HG03432 (cell line): ENCODE data around the gene CTSA.
"Not testable (repeated sequence)": the region's sequence is repeated elsewhere in the genome, so short reads cannot be mapped to it uniquely, and the experiment has no call there.

ENCODE experiments used
- ATAC-seq: cut with Tn5 transposase; IDR thresholded peaks from one replicate; pipeline ENCODE4 v1.9.1; 2021; ENCODE audit warnings: mild to moderate bottlenecking, moderate library complexity; ENCODE audit not compliant: unreplicated experiment

CTSA gene

DNA sequence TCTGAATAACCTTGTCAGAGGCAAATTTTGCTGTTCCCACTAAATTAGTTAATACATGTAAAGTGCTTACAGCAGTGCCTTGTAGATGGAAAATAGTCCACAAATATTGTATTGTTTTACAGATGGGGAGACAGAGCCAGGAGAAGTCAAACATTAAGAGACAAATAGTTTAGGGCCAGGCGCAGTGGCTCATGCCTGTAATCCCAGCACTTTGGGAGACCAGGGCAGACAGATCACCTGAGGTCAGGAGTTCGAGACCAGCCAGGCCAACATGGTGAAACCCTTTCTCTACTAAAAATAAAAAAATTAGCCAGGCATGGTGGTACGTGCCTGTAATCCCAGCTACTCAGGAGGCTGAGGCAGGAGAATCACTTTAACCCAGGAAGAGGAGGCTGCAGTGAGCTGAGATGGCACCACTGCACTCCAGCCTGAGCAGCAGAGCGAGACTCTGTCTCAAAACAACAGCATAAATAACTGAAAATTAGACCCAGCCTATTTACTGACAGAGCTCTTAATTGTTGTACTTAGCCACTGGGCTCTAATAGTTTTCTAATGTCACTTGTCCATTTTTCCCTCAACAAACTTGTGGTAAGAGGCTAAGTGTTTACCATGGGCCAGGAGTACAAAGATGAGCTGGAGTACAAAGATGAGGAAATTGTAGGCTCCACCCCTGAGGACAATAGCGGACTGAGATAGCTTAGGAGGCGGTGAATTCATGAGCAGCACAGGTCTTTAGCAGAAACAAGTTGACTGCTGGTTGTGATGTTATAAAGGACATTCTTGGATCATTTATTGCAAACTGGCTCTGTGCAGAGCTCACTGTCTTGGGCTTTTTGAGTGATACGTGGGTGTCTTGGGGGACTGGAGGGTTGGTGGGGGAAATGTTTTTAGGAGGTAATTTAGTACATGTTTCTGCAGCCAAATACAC lies 27.3 kb upstream of the CTSA start:
- ATAC-seq, result no peak

DNA sequence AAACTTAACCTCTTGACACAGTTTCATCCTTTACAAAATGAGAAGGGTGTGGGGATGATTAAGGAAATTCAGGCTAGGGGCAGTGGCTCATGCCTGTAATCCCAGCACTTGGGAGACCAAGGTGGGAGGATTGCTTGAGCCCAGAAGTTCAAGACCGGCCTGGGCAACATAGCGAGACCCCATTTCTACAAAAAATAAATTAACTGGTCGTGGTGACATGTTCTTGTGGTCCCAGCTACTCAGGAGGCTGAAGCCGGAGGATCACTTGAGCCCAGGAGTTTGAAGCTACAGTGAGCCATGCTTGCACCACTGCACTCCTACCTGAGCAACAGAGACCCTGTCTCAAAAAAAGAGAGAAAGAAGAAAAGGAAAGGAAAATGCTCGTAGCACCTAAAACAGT lies 24.7 kb upstream of the CTSA start:
- ATAC-seq, result no peak

DNA sequence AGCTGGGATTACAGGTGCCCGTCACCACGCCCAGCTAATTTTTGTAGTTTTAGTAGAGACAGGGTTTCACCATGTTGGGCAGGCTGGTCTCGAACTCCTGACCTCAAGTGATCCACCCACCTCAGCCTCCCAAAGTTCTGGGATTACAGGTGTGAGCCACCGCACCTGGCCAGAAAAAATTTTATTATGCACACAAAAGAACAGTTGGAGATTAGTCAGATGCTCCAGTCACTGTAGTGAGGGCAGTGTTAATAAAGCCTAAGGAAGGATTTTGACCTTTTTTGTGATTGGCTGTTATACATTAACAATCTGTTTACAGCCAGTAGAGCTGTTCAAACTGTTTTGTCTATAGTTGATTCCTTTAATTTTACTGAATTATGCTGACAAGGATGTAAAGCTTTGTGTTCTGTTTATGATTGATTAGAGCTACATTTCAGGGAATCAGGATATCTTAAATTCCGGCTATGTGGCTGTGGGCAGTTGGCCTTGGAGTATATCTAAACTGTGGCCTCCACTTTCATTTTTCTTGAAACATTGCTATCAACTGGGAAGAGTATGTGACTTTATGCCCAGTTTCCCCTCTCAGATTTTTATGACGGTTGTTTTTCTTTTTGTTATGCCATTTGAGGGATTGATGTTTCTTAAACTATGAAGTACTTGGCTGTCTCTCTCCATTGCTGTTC lies 23.9 kb upstream of the CTSA start:
- no peak for ATAC-seq

DNA sequence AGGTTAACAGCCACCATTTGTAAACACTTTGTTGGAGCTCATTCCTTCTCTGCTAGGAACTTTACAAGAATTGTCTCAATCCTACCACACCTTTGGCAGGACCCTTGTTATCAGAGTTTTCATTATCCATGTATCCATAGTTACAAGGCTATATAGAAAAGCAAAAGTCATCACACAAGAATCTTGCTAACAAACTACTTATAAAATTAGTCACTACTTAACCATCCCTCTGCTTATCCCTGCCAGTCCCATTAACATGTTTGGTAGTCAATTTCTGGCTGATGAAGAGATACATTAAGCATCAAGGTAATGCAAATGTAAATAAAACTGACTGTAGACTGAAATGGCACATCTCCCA lies 23.3 kb upstream of the CTSA start:
- no peak for ATAC-seq

DNA sequence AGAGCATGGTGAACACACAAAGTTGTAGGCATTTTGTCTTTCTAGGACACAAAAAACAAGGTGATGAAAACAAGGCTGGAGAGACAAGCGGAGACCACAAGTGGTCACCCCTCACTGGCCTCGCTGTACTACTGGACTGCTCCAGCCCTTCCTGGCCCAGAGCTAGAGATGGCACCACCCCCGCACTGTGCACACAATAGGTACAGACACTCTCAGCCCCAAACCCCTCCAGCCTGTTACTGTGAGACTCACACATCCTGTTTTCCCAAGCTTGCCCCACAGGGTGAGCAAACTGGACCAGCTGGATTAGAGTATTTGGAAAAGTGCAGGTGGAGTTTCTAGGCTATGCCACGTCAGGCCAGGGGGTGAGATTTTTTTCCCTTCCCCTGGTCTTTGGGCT lies 18.5 kb upstream of the CTSA start:
- no peak for ATAC-seq

DNA sequence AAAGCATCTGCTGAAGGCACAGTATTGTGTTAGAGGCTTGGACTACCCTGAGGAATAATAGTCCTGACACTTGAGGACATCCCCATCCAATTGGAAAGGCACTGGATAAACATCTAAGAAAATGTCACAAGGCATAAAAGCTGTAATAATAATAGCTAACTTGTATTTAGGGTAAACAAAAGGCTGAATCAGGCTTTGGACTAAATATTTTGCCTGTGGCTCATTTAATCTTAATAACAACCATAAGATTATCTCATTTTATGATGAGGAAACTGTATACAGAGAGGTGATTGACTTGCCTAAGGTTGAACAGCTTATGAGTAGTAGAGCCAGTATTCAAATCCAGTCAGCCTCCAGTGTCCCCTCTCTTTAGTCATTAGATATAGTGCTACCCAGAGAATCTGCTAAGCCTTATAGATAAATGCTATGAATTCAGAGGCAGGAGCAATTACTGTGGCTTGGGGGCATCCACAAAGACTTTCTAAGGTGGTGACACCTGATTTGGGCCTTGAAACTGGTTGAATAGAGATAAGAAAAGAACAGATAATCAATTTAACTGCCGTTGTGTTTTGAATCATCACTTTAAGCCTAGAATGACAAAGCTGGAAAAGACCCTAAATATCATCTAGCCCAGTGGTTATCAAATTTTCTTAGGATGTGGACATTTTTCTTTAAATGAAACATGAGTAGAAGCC lies 17.6 kb upstream of the CTSA start:
- no peak for ATAC-seq

DNA sequence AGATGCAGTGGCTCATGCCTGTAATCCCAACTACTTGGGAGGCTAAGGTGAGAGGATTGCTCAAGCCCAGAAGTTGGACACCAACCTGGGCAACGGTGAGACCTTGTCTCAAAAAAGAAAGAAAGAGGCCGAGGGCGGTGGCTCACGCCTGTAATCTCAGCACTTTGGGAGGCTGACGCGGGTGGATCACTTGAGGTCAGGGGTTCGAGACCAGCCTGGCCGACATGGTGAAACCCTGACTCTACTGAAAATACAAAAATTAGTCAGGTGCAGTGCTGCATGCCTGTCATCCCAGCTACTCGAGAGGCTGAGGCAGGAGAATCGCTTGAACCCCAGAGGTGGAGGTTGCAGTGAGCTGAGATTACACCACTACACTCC lies 17.0 kb upstream of the CTSA start:
- ATAC-seq, result not testable (repeated sequence)

DNA sequence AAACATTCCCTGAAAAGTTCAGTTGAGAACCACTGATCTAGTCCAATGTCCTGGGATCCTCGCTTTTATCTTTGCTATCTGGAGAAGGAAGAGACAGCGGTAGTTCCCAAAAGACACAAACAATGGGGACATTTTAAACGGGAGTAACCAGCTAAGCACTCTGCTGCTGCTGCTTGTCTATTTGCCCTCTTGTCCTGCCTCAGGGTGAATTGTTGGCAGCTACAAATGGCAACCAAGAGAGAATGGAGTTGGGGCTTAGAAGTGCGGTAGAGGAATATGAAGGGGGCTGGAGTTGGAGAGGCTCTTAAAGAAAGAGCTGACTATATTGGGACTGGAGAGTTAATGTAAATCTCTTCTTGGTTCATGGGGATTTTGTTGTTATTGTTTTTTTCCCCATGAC lies 16.6 kb upstream of the CTSA start:
- ATAC-seq, result no peak

DNA sequence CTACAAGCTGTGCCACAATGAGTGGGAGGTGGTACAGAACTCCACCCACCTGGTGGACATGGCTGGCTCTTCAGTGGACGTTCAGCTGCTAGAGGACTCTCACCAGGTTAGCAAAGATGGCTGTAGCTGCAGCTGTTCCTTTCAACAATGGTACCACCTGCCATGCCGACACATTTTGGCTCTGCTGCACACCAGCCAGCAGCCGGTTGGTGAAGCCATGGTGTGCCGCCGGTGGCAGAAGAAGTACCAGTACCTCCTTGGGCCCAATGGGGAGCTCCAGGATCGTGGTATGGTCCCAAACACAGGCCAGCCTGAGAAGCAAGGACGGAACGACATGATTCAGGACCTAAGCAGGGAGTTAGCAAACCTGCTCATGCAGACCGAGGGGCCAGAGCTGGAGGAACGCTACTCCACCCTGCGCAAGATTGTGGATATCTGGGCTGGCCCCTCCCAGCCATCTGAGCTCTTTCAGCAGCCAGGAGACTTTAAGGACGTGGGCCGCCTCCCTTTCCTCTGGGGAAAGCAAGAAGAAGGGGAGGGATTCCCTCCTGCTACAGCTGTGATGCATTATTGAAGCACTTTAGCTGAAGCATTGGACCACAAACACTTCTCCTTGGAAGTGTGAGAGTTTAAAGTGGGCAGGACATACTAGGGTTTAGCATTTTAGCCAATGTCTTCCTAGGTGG lies 12.9 kb upstream of the CTSA start:
- ATAC-seq, result no peak

DNA sequence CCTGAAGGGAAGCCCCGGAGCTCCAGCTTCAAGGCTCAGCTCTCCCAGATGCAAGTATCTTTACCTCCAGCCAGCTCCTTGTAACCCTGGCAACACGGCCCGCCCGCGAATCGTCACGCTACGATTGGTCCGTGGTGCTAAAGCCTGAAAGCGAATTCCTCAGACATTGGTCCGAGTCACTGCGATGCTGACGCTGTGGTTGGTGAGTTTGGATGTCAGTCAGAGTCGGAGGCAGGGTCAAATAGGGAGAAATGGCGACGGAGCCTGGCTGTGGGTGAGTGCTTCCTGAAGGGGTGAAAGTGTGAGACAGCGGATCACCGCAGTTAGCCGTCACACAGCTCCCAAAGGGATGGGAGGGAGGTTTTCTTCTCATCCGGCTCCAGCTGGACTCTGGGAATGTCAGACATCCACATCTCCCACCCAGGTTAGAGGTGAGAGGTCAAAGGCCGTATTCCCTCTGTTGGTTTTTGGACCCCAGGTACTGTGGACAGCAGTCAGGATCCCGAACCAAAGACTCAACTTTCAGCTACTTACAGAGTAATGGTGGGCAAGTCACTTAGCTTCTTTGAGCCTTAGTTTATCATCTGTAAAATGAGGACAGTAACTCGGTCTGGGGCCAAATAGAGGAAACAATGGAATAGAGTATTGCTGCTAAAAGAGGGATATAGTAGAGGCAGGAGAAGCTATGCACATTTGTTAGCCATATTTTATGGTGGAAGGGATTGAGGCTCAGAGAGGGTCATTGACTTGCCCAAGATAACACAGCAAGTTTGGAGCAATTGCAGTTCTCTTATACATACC lies 9.9 kb upstream of the CTSA start, which contains the start of gene ZSWIM1:
Gene ZSWIM1, plus strand, starts transcription at position 240 of the 801 bp plus-strand sequence. CDS start 1,366 bp downstream, outside the sequence.
- ATAC-seq, result peak; percentile 92

DNA sequence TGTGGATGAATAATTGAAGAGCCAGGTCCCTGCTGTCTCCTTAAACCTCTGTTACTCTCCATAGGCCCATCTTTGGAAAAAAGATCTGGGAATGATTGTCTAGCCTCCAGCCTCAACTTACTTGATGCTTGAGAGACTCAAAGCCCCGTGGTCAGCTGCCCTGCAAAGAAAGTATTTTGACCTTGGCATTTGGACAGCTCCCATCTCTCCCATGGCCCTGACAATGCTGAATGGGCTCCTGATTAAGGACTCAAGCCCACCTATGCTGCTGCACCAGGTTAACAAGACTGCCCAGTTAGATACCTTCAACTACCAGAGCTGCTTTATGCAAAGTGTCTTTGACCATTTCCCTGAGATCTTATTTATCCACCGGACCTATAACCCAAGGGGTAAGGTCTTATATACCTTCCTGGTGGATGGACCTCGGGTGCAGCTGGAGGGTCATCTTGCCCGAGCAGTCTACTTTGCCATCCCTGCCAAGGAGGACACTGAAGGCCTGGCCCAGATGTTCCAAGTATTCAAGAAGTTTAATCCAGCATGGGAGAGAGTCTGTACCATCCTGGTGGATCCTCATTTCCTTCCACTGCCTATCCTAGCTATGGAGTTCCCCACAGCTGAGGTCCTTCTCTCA lies 8.6 kb upstream of the CTSA start:
- ATAC-seq, result no peak

DNA sequence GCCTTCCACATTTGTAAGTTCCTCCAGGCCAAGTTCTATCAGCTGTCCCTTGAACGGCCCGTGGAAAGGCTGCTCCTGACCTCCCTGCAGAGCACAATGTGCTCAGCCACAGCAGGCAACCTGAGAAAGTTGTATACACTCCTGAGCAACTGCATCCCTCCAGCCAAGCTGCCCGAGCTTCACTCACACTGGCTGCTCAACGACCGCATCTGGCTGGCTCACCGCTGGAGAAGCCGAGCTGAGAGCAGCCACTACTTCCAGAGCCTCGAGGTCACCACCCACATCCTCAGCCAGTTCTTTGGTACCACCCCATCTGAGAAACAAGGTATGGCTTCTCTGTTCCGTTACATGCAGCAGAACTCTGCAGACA lies 8.1 kb upstream of the CTSA start:
- no peak for ATAC-seq

DNA sequence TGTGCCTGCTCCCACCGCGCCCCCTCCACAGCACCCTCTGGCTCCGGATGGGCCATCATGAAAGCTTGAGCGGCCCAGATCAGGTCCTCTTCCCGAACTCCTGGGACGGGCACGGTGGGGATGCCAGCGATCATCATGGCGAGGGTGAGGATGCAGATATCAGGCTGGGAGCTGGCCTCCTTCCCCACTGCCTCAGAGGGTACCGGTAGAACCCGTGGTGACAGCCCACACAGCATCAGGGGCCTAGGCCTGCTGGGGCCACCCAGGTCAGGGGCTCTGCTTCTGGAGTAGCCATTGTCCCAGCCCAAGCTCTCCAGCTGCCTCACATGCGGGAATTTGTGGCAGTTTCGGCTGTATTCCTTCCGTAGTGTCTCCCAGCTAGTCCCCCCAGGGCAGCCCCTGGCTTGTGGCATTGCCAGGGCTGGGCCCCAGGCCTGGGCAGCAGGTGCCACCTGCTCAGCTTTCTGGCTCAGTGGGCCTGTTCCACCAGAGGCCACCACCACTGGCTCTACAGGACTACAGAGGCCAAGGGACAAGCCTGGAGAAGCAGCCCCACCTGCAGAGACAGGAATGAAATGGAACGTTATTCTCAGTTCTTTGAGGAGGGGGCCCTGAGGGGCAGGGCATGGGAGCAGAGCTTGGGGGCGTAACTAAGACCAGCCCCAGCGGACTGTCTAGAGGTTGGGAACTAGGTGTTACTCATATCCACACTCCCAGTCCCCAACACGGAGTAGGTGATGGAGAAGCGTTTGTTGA lies 4.4 kb upstream of the CTSA start:
- no peak for ATAC-seq

DNA sequence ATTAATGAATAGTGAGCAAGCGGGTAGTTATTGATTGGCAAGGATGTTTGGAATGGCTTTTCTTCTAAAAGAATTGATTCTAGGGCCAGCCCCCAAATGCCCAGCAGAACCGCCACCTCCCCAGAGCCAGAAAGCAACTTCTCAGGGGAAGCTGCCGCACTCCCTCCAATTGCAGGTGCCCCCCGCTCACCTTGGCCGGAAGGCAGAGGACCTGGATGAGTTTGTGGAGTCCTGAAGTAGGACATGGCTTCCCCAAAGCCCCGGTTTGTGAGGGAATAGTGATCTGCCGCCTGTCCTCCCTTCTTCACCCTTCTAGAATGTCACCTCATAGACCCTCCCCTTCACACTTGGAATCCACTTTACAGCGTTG lies 3.8 kb upstream of the CTSA start, which contains the start of gene SPATA25:
Gene SPATA25, minus strand, starts transcription at position 277 of the 370 bp plus-strand sequence. Its CDS starts 32 bp downstream, at position 245.
- ATAC-seq, result no peak

DNA sequence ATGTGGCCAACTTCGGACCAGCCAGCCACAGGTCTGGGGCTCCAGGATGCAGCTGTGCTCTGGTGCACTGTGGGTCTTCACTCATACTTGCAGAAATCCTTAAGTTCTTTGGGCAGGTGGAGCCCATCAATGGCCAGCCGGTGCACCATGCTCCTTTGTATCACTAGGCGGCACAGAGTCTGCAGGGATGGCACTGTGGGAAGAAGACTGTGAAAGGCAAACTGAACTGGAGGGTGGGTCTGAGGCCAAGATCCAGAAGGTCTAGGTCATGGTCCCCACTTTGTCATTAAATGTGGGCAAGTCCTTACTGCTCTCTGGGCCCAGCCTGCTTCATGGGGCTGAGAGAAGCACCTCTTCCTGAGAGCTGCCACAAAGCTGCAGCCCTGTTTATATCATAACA lies 2.5 kb upstream of the CTSA start:
- ATAC-seq, result no peak

DNA sequence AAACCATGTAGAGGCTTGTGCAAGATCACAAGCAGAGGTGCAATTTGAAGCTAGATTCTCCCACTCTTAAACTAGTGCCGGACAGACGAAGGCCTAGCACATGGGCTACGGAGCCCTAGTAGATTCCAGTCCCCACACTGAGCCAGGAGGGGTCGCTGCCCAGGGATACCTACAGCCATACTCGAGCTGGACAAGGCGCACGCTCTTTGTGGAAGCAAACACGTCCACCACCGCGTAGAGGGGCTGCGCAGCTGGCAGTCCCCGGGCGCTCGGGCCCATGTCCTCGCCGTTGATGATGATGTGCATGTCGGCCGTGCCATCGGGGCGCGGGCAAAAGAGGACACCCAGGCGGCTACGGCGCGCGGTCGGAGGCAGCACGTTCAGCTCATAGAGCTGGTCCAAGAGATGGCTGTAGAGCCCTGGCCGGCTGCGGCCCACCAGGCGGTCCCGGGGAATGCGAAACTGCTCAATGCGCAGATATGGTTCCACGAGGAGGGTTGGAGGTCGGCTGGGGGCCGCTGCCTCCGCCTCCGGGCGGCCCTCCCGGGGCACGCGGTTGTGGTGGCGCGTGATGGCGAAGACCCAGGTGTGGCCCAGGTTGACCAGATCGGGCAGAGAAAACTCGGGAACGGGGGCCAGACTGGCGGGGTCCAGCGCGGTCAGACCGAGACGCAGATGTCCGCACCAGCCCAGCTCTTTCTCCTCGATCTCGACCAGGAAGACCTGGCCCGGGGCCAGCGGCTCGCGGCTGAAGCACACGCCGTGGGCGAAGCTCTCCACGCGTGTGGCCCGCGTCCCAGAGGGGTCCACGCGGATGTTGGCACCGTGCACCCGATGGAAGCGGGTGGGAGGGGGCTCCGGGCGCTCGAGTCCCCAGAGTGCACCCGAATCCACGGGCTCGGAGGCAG lies 804 bp upstream of the CTSA start:
- ATAC-seq, result peak; percentile 24

DNA sequence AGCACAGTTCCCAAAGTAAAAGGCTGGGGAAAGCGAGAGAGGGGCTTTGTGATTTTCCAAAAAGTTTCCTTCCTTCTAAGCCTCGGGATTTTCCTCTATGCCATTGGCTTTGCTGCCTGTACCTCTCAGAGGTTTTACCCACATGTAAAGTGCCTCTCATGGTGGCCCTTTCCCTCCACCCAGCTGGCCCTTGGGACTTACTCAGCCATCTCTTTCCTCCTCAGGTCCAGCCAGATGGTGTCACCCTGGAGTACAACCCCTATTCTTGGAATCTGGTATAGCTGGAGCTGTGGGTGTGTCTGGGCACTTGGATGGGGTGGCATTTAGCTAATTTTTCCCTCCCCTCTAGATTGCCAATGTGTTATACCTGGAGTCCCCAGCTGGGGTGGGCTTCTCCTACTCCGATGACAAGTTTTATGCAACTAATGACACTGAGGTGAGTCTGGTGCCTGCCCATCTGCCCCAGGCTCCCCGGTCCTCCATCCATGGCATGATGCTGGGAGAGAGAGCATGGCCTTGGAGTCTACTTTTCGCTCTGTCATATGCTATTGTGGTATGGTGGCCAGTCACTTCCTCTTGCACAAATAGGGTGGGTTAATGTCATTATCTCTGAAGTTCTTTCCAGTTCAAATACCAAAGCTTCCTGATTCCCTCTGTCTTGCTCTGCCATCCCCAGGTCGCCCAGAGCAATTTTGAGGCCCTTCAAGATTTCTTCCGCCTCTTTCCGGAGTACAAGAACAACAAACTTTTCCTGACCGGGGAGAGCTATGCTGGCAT lies 1.1 kb downstream of the CTSA start:
- ATAC-seq, result no peak
